Measurements from ENCODE around the gene WBP2.

The WBP2 gene

DNA sequence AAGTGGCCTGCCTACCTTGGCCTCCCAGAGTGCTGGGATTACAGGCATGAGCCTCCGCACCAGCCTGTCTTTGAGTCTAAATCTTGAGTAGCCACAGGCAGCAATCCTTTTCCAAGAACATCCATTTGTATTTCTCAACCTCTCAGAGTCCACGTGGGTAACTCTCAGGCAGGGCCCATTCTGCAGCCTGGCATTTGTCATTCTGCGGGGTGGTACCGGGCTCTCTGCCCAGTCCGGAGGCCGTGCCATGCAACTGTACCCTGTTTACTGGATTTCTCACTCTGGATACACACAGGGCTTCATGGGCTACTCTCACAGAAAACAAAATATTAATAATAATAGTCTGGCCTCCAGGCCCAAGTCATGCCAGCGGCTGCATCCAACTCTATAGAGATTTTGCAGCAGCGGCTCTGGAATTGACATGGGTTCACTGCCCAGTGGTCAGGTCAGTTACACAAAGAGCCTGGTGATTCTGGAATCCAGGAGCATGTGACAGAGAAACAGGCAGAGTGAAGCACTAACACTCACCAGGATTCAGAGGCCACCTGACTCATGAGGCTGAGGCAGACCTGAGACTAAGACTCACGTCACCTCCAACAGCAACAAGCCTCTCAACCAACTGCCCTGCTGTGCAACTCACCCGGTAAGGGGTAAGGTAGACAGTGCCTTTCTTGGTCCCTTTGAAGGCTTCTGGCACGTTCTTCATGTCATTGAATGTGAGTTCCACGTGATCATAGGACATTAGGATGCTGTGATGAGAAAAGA, 4.0 kb downstream of the WBP2 start:
- 95% methylated on average over 11 of the region's 12 CpGs for WGBS (ENCODE audit: insufficient coverage)
- Histone ChIP-seq H3K9me3 (ENCODE audit: control extremely low read depth in 1 of 5, control insufficient read depth in 4 of 5, insufficient read depth in 2 of 5, low read depth in 1 of 5, low read length in 4 of 5) (no peaks in the 10 kb centered on the region), H3K27me3 (replicated peaks in 2 of 5; ENCODE audit: control insufficient read depth in 4 of 5, insufficient read depth in 5 of 5, low read length in 4 of 5) (no peaks in the 10 kb centered on the region), H3K4me1 (ENCODE audit: control extremely low read depth in 1 of 4, control insufficient read depth in 4 of 4, insufficient read depth in 4 of 4, low read length in 3 of 4) (peaks cover 9 to 43% (median 29%) of the 10 kb centered on the region in 4 experiments), H3K4me3 (ENCODE audit: control insufficient read depth in 1 of 7, extremely low read depth in 1 of 7, insufficient read depth in 4 of 7, low read depth in 2 of 7, low read length in 6 of 7) (no peak overlapping the region), H3K27ac (ENCODE audit: insufficient read depth in 1 of 2, low read depth in 1 of 2, low read length in 2 of 2, poor library complexity in 1 of 2, severe bottlenecking in 2 of 2) (no peak overlapping the region), H3K36me3 (ENCODE audit: control insufficient read depth in 4 of 4, insufficient read depth in 4 of 4, low read length in 3 of 4) (peaks cover 8 to 55% (median 44%) of the 10 kb centered on the region in 4 experiments)
- no peak for DNase-seq
- CTCF ChIA-PET: interaction anchor here (1.6 to 14.6 kb wide), 3 partner anchors 7 to 25 kb away, joined by 4 to 174 read pairs (median 134); partner anchors contain the start of gene WBP2
- POLR2A ChIA-PET: no interaction called here

DNA sequence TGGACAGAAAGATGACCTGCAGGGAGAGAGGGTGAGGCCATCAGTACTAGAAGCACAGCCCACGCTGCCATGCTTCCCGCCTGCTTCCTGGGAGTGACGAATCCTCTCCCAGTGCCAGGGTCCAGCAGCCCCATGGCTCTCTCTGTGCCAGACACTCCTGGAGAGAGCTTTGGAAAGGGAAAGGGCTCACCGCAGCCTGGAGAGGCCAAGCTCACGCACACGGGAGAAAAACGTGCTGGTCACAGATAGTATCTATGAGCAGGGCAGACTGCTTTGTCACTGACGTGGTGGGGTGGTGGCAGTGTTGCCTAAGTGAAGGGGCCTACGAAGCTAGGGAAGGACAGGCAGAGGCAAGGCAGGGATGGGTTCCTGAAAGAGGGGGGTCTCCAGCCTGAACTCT, 5.4 kb downstream of the WBP2 start:
- Histone ChIP-seq H3K4me1 (ENCODE audit: control extremely low read depth in 1 of 4, control insufficient read depth in 4 of 4, insufficient read depth in 4 of 4, low read length in 3 of 4) (peaks cover 9 to 53% (median 40%) of the 10 kb centered on the region in 4 experiments), H3K4me3 (ENCODE audit: control insufficient read depth in 1 of 7, extremely low read depth in 1 of 7, insufficient read depth in 4 of 7, low read depth in 2 of 7, low read length in 6 of 7) (no peak overlapping the region), H3K27me3 (replicated peaks in 2 of 5; ENCODE audit: control insufficient read depth in 4 of 5, insufficient read depth in 5 of 5, low read length in 4 of 5) (no peaks in the 10 kb centered on the region), H3K9me3 (ENCODE audit: control extremely low read depth in 1 of 5, control insufficient read depth in 4 of 5, insufficient read depth in 2 of 5, low read depth in 1 of 5, low read length in 4 of 5) (no peaks in the 10 kb centered on the region), H3K36me3 (ENCODE audit: control insufficient read depth in 4 of 4, insufficient read depth in 4 of 4, low read length in 3 of 4) (peaks cover 8 to 58% (median 48%) of the 10 kb centered on the region in 4 experiments), H3K27ac (ENCODE audit: insufficient read depth in 1 of 2, low read depth in 1 of 2, low read length in 2 of 2, poor library complexity in 1 of 2, severe bottlenecking in 2 of 2) (no peak overlapping the region)
- ChIA-PET CTCF (interaction anchor here (0.8 to 14.6 kb wide), 5 partner anchors 9 to 50 kb away, joined by 3 to 174 read pairs (median 5); partner anchors contain the start of gene WBP2), POLR2A (no interaction called here)
- 78% methylated on average over 7 of the region's 9 CpGs for WGBS (ENCODE audit: insufficient coverage)
- no peak for DNase-seq

DNA sequence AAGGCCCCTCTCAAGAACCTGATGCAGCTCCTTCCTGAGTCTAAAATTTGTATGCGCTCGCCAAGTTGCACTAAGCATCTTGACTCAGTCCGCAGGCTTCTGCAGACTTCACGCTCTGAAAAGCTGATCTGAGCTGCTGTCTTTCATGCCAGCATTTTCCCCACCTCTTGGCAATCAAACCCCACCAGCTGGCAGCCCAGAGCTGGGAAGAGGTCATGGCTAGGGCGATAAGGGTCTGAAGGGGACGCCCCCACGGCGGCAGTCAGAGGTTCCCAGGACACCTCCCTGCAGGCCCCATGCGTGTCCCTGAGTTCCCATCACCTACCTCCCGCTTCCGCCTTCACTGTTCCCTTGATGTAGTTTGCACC, 5.9 kb downstream of the WBP2 start:
- Histone ChIP-seq H3K4me3 (ENCODE audit: control insufficient read depth in 1 of 7, extremely low read depth in 1 of 7, insufficient read depth in 4 of 7, low read depth in 2 of 7, low read length in 6 of 7) (no peak overlapping the region), H3K27ac (ENCODE audit: insufficient read depth in 1 of 2, low read depth in 1 of 2, low read length in 2 of 2, poor library complexity in 1 of 2, severe bottlenecking in 2 of 2) (no peak overlapping the region), H3K36me3 (ENCODE audit: control insufficient read depth in 4 of 4, insufficient read depth in 4 of 4, low read length in 3 of 4) (peaks cover 8 to 58% (median 48%) of the 10 kb centered on the region in 4 experiments), H3K27me3 (replicated peaks in 2 of 5; ENCODE audit: control insufficient read depth in 4 of 5, insufficient read depth in 5 of 5, low read length in 4 of 5) (no peaks in the 10 kb centered on the region), H3K9me3 (ENCODE audit: control extremely low read depth in 1 of 5, control insufficient read depth in 4 of 5, insufficient read depth in 2 of 5, low read depth in 1 of 5, low read length in 4 of 5) (no peaks in the 10 kb centered on the region), H3K4me1 (ENCODE audit: control extremely low read depth in 1 of 4, control insufficient read depth in 4 of 4, insufficient read depth in 4 of 4, low read length in 3 of 4) (peaks cover 4 to 53% (median 39%) of the 10 kb centered on the region in 4 experiments)
- WGBS (ENCODE audit: insufficient coverage): 95% methylated on average over 9 of the region's 11 CpGs
- ChIA-PET CTCF (interaction anchor here (1.0 to 14.6 kb wide), 5 partner anchors 9 to 50 kb away, joined by 3 to 174 read pairs (median 5); partner anchors contain the start of gene WBP2), POLR2A (interaction anchor here (1.5 kb wide), 1 partner anchor 17 kb away, joined by 4 read pairs; no protein-coding TSS in a partner anchor)
- DNase-seq: no peak

DNA sequence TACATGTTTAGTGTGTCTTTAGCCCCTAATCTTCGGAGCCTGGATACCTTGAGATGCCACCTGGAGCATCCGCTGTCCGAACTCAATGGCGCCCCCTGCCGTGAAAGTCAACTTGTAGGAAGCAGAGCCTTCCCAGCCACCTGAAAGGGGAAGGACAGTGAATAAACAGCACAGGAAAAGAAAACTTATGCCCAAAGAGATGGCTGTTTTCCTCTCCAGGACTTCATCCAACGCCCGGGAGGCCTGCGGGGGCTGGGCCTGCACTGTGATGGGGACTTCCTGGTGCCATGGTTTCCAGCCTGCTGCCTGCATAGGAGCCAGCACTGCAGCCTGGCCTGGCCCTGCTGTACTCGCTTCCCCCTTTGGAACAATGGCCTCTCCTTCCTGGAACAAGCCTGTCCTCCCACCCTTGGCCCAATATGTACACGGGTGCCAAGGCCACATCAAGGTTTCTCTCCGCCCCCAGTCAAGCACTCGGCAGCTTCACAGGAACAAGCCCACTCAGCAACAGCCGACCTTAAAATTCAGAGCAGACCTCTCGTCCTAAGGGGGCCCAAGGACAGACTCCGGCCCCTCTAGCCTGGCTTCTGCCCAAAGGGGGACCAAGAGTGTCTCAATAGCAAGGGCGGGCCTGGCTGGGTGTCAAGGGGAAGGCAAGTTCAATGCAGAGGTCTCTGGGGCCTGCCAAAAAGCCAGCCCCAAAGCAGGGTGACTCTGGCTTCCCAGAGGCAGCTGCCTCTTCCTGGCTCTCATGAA, 6.4 kb downstream of the WBP2 start:
- ChIA-PET POLR2A (interaction anchor here (1.5 kb wide), 1 partner anchor 16 kb away, joined by 4 read pairs; no protein-coding TSS in a partner anchor), CTCF (interaction anchor here (0.9 to 14.6 kb wide), 10 partner anchors 10 to 99 kb away, joined by 3 to 174 read pairs (median 4); partner anchors contain the start of genes TRIM65, UNK and WBP2)
- 60% methylated on average over 14 of the region's 16 CpGs for WGBS (ENCODE audit: insufficient coverage)
- H3K36me3 ChIP-seq (ENCODE audit: control insufficient read depth in 4 of 4, insufficient read depth in 4 of 4, low read length in 3 of 4): peaks cover 8 to 58% (median 48%) of the 10 kb centered on the region in 4 experiments
- no peak overlapping the region for H3K4me3 ChIP-seq (ENCODE audit: control insufficient read depth in 1 of 7, extremely low read depth in 1 of 7, insufficient read depth in 4 of 7, low read depth in 2 of 7, low read length in 6 of 7)
- H3K27me3 ChIP-seq (replicated peaks in 2 of 5; ENCODE audit: control insufficient read depth in 4 of 5, insufficient read depth in 5 of 5, low read length in 4 of 5): no peaks in the 10 kb centered on the region
- H3K27ac ChIP-seq (ENCODE audit: insufficient read depth in 1 of 2, low read depth in 1 of 2, low read length in 2 of 2, poor library complexity in 1 of 2, severe bottlenecking in 2 of 2): no peak overlapping the region
- DNase-seq: peak; percentile 53 to 74 (median 66)
- H3K9me3 ChIP-seq (ENCODE audit: control extremely low read depth in 1 of 5, control insufficient read depth in 4 of 5, insufficient read depth in 2 of 5, low read depth in 1 of 5, low read length in 4 of 5): no peaks in the 10 kb centered on the region
- H3K4me1 ChIP-seq (ENCODE audit: control extremely low read depth in 1 of 4, control insufficient read depth in 4 of 4, insufficient read depth in 4 of 4, low read length in 3 of 4): peaks cover 0 to 53% (median 40%) of the 10 kb centered on the region in 4 experiments

DNA sequence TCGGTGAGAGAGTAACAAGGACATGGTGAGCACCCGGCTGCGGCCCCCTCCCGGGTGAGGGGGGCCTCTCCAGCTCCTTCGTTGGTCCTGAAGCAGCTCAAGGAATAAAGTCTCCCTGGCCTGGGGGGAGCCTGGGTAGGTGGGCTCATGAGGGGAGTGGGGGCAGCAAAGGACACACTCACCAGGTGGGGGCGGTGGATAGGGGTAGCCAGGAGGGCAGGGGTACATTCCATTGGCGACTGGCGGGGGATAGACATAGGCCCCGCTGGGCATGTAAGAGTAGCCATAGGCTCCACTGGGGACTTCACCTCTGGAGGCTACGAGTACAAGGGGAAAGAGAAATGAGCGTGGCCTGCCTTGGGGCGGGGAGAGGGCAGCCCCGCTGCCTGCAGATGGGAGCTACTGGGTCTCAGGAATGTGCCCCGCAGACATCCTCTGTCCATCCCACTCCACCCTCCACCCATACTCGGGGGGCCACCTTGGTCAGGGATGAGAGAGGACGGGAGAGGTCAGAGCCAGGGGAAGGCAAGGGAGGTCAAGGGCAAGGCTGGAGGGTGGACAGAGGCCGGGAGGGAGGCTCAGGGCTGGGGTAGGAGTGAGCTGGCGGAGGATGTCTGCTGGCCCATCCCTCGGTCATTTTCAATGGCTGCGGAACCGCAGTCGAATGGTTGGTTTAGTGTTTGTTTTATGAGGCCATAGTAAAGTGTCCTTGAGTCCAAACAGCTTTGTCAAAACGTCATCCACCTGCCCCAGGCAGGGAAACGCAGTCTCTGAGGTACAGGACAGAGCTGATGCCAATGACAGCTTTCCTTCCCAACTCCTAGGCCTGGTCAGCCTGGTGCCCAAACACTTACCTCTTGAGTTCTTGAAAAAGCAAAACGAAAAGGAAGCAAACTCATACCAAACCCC, 7.3 kb downstream of the WBP2 start:
- no peaks in the 10 kb centered on the region for H3K9me3 ChIP-seq (ENCODE audit: control extremely low read depth in 1 of 5, control insufficient read depth in 4 of 5, insufficient read depth in 2 of 5, low read depth in 1 of 5, low read length in 4 of 5)
- CTCF ChIA-PET: interaction anchor here (0.9 to 14.6 kb wide), 14 partner anchors 11 to 98 kb away, joined by 3 to 174 read pairs (median 4); partner anchors contain the start of genes TRIM65, UNK and WBP2
- 96% methylated on average over 16 of the region's 25 CpGs for WGBS (ENCODE audit: insufficient coverage)
- H3K36me3 ChIP-seq (ENCODE audit: control insufficient read depth in 4 of 4, insufficient read depth in 4 of 4, low read length in 3 of 4): peaks cover 8 to 57% (median 47%) of the 10 kb centered on the region in 4 experiments
- POLR2A ChIA-PET: interaction anchor here (1.5 kb wide), 1 partner anchor 15 kb away, joined by 4 read pairs; no protein-coding TSS in a partner anchor
- no peak overlapping the region for H3K4me3 ChIP-seq (ENCODE audit: control insufficient read depth in 1 of 7, extremely low read depth in 1 of 7, insufficient read depth in 4 of 7, low read depth in 2 of 7, low read length in 6 of 7)
- H3K27me3 ChIP-seq (replicated peaks in 2 of 5; ENCODE audit: control insufficient read depth in 4 of 5, insufficient read depth in 5 of 5, low read length in 4 of 5): no peaks in the 10 kb centered on the region
- H3K4me1 ChIP-seq (ENCODE audit: control extremely low read depth in 1 of 4, control insufficient read depth in 4 of 4, insufficient read depth in 4 of 4, low read length in 3 of 4): peaks cover 0 to 54% (median 45%) of the 10 kb centered on the region in 4 experiments
- no peak overlapping the region for H3K27ac ChIP-seq (ENCODE audit: insufficient read depth in 1 of 2, low read depth in 1 of 2, low read length in 2 of 2, poor library complexity in 1 of 2, severe bottlenecking in 2 of 2)
- DNase-seq: no peak

Measured in common myeloid progenitor, CD34-positive (primary cell).